ENCODE results near the gene BYSL. TPM values are rescaled to one million over a fixed set of nuclear protein-coding genes. Genes with fewer than 3 reads are reported as not detected.

The BYSL gene
- total and polyA plus RNA-seq, 4 donors = 5.4 to 11.6 (median 8.6) TPM

GRCh38 chr6:41965429-41966213 lies 44.3 kb downstream of the BYSL start (continued):
- TF ChIP-seq NR2F2 (IDR thresholded peaks at IDR 0.05) = no peak

- TF ChIP-seq YY1 (IDR thresholded peaks at IDR 0.05) = no peak
- no peak for TF ChIP-seq MAX (IDR thresholded peaks at IDR 0.05)
- no peak for TF ChIP-seq FOXA1 (IDR thresholded peaks at IDR 0.05)
- no peak for TF ChIP-seq JUND (IDR thresholded peaks at IDR 0.05)
- TF ChIP-seq ATF3 (IDR thresholded peaks at IDR 0.05) = no peak
- no peak for TF ChIP-seq GABPA (IDR thresholded peaks at IDR 0.05 in 1 of 2, conservative IDR thresholded peaks at IDR 0.05 in 1 of 2)
- no peak for TF ChIP-seq SP1 (IDR thresholded peaks at IDR 0.05)
- 74% methylated on average over 5 of the region's 5 CpGs for WGBS
- Histone ChIP-seq H3K4me1 (ENCODE audit: control insufficient read depth in 4 of 4, insufficient read depth in 4 of 4, low read length in 3 of 4) (peaks cover 0 to 6% (median 0%) of the 10 kb centered on the region in 4 donors), H3K27ac (ENCODE audit: low read depth in 1 of 2, low read length in 2 of 2) (no peak overlapping the region), H3K9ac (ENCODE audit: low read depth in 1 of 2, low read length in 2 of 2) (no peak overlapping the region), H3K36me3 (ENCODE audit: control insufficient read depth in 4 of 4, insufficient read depth in 3 of 4, low read depth in 1 of 4, low read length in 3 of 4) (no peaks in the 10 kb centered on the region), H3K4me3 (ENCODE audit: low read depth in 1 of 3, low read length in 3 of 3) (no peak overlapping the region), H3K9me3 (ENCODE audit: control insufficient read depth in 4 of 4, low read length in 3 of 4) (no peaks in the 10 kb centered on the region), H3K27me3 (ENCODE audit: control insufficient read depth in 4 of 4, insufficient read depth in 4 of 4, low read length in 3 of 4) (no peaks in the 10 kb centered on the region)
- DNase-seq (ENCODE audit: low spot score) = no peak
Observed at GRCh38 chr6:41966214-41966920, 45.1 kb downstream of the BYSL start.

- TF ChIP-seq HNF4A (conservative IDR thresholded peaks at IDR 0.05) = no peak
- no peak for TF ChIP-seq GABPA (IDR thresholded peaks at IDR 0.05 in 1 of 2, conservative IDR thresholded peaks at IDR 0.05 in 1 of 2)
- TF ChIP-seq YY1 (IDR thresholded peaks at IDR 0.05) = no peak
- TF ChIP-seq CTCF (IDR thresholded peaks at IDR 0.05; ENCODE audit: low read depth, low read length, missing input control) = no peak
- TF ChIP-seq ZBTB33 (IDR thresholded peaks at IDR 0.05) = no peak
- no peak for TF ChIP-seq SP1 (IDR thresholded peaks at IDR 0.05)
- no peak for TF ChIP-seq FOXA1 (IDR thresholded peaks at IDR 0.05)
- no peak for TF ChIP-seq REST (IDR thresholded peaks at IDR 0.05)
- TF ChIP-seq RXRA (IDR thresholded peaks at IDR 0.05) = no peak
- TF ChIP-seq RAD21 (IDR thresholded peaks at IDR 0.05) = no peak
- no peak for TF ChIP-seq EGR1 (IDR thresholded peaks at IDR 0.05; ENCODE audit: low read depth in 2 of 2)
- TF ChIP-seq FOXA2 (IDR thresholded peaks at IDR 0.05) = no peak
- no peak for TF ChIP-seq MAX (IDR thresholded peaks at IDR 0.05)
- TF ChIP-seq ATF3 (IDR thresholded peaks at IDR 0.05) = no peak
- TF ChIP-seq NR2F2 (IDR thresholded peaks at IDR 0.05) = no peak
- 82% methylated on average over 4 of the region's 4 CpGs for WGBS
- Histone ChIP-seq H3K27me3 (ENCODE audit: control insufficient read depth in 4 of 4, insufficient read depth in 4 of 4, low read length in 3 of 4) (no peaks in the 10 kb centered on the region), H3K27ac (ENCODE audit: low read depth in 1 of 2, low read length in 2 of 2) (no peak overlapping the region), H3K36me3 (ENCODE audit: control insufficient read depth in 4 of 4, insufficient read depth in 3 of 4, low read depth in 1 of 4, low read length in 3 of 4) (no peaks in the 10 kb centered on the region), H3K4me3 (ENCODE audit: low read depth in 1 of 3, low read length in 3 of 3) (no peak overlapping the region), H3K4me1 (ENCODE audit: control insufficient read depth in 4 of 4, insufficient read depth in 4 of 4, low read length in 3 of 4) (peaks cover 0 to 6% (median 0%) of the 10 kb centered on the region in 4 donors), H3K9ac (ENCODE audit: low read depth in 1 of 2, low read length in 2 of 2) (no peak overlapping the region), H3K9me3 (ENCODE audit: control insufficient read depth in 4 of 4, low read length in 3 of 4) (no peaks in the 10 kb centered on the region)
- DNase-seq (ENCODE audit: low spot score) = no peak
Observed at GRCh38 chr6:41966961-41967311, 45.6 kb downstream of the BYSL start.

Data from liver (tissue), 9 donors.